GM18951 (cell line): ENCODE results near the gene CTIF.

Source experiments
- POLR2A ChIP-seq: IDR thresholded peaks from 4 replicates; pipeline ENCODE4 v1.6.1; 2011; ENCODE audit warnings: mild to moderate bottlenecking; ENCODE audit not compliant: insufficient read length, insufficient read depth; ENCODE audit errors: extremely low read depth
- in situ Hi-C: fragments of 300-500 bp; cut with MboI; formaldehyde crosslinking; loops from one replicate; pipeline ENCODE4 v1.12.0; 2022; ENCODE audit warnings: low sequenced_read_pairs, mixed read lengths, inconsistent platforms; ENCODE audit not compliant: unreplicated experiment

CTIF gene

DNA sequence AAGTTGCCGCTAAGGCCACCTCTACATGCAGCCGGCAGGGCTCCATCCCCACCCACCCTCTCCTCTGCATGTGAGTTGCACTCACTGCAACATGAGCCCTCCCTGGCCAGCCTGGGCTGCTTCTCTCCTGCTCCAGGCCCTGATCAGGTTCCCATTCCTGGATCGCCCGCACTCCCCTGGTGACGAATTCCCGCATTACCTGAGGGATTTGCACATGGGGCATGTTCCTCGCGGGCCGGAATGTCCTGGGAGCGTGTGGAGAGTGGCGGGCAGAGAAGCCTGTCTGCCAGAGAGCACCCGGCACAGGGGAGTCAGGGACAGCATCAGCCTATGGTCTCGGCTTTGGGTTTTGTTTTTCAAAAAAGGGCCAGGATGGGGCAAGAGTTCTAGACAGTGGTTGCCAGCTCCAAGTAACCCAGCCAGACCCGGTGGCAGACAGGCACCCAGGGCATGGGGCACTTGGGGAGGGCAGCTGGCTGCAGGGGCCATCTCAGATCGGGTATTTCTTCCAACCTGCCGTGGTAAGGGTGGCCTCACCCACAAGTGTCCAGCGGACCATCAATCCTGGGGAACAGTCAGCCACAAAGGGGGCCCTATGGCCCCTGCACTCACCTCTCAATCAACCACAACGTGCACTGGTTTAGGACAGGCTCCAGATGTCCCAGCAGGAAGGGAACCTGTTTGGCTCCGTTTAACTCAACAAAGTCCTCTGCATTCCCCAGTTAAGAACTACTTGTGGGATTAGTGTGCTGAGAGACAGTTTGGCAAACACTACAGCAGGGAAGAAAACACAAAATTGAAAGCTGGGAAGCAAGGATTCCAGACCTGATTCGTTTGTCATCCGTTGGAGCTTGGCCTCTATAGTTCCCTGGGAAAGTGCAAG lies 224.2 kb downstream of the CTIF start:
- no peak for TF ChIP-seq POLR2A

DNA sequence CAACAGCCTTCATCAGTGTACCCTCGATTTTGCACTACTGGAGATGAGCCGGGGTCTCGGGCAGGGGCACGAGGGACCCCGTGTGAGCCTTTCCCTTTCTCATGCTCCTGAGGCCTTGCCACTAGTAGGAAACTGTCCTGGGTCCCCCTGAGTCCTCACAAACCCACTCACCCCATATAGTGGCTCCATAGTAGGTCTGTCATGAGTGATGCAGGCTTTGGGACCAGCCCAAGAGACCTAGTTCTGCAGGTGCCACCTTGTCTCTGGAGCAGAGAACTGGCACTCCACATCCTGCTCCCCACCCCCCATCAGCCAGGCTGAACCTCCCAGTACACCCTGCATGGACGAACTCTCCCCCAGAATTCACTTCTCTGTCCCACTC lies 224.9 kb downstream of the CTIF start:
- in situ Hi-C loops, result no loop called here
- TF ChIP-seq POLR2A, result no peak

More for the DNA sequence above, 224.2 kb downstream of the CTIF start:
- in situ Hi-C loops, result no loop called here

DNA sequence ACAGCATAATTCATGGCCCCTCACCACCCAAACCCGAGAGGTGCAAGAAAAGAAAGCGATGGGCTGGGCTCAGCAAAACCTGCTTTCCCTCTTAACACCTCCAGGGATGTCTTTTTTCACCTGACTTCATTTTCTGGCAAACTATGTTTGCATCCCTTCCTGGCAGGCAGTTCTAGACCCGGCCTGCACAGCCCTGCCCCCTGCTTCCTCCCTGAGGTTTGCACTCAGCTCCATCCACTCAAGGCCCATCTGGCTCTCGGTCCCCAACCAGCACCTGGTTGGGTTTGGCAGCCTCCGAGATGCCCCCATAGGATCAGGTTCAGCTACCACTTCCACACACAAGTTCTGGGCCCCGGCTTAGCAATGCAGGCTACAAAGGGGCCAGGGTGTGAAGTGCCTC lies 226.2 kb downstream of the CTIF start:
- in situ Hi-C loops, result no loop called here
- no peak for TF ChIP-seq POLR2A

DNA sequence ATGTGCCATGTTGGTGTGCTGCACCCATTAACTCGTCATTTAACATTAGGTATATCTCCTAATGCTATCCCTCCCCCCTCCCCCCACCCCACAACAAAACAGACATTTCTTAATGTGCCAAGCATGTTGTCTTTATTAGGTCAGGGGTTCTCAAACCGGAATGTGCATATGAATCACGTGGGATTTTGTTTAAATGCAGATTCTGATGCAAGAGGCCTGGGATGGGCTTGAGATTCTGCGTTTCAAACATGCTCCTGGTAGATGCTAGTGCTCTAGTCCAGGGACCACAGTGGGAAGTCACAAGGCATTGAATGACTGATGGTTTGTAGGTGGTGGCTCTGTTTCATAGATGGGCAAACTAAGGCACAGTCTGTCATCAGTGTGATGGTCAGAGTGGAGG lies 227.2 kb downstream of the CTIF start:
- TF ChIP-seq POLR2A, result no peak
- in situ Hi-C loops, result no loop called here

DNA sequence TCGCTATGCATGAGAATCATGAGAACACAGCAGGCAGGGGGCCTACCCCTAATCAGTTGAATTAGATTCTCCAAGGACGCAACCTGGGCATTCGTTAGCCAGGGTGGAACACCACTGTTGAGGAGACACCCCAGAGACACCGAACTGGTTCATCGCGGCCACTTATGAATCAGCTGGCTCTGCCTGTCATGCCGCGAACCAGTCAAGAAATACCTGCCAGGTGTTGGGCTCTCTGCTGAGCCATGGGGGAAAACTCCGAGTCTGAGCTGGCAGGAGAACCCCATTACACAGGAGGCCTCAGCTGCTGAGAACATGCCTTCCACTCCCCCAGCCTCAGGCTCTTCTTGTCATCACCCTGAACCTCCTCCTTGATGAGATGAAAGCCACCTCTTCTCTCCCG lies 227.7 kb downstream of the CTIF start:
- in situ Hi-C loops, result no loop called here

DNA sequence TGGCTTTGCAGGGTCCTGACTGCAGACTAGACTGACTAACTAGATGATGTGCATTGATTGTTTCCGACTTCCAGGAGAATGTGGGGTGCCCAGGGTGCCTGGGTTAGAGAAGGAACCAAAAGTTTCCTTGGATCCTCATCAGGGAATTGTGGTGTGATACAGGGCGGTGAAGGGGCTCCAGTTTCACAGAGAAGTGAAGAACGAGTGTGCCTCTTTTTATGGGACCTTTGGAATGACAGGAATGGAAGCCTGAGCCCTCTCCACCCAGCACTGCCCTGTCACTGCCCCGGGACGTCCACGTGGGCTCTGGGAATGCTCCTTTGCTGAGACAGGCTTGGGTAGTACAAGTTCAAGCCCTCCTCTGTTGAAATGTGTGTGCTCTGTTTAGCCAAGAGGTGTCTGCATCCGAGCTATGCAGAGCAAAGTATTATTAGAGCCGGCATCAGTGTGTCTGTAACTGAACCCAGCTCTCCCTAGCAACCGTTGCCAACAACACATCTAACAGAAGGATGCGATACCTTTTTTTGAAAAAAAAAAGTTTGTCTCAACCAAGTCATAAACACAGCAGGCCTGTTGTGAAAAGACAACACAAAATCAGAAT lies 228.4 kb downstream of the CTIF start:
- TF ChIP-seq POLR2A, result no peak
- in situ Hi-C loops, result no loop called here

More for the DNA sequence above, 227.7 kb downstream of the CTIF start:
- no peak for TF ChIP-seq POLR2A

DNA sequence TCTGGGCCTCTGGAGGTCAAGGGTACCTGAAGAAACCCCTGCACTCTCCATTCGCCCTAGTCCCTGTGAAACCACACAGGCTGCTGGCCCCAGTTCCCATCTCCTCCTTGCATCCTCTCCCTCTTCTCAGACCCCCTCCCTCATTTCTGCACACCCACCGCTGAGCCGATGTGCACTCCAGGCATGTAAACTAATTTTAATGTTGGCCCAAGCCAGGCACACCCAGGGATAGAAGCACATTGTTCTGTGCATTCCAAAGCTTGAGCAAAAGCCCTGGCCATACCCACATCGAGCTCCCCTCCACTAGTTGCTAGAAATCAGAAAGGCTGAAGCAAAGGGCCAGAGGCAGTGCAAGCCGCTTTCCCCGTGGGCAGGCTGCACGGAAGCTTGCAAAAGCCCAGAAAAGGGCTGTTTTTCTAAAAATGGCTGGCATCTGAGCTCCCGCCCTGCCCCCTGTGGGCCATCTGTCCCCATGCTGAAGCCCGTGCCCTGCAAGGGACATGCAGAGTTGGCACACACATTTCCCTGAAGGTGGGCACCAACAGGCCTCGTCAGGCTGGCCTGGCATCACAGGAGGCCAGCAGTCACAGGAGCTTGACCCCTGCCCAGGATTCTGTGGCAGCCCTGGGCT lies 230.3 kb downstream of the CTIF start:
- TF ChIP-seq POLR2A, result no peak
- in situ Hi-C loops, result no loop called here

DNA sequence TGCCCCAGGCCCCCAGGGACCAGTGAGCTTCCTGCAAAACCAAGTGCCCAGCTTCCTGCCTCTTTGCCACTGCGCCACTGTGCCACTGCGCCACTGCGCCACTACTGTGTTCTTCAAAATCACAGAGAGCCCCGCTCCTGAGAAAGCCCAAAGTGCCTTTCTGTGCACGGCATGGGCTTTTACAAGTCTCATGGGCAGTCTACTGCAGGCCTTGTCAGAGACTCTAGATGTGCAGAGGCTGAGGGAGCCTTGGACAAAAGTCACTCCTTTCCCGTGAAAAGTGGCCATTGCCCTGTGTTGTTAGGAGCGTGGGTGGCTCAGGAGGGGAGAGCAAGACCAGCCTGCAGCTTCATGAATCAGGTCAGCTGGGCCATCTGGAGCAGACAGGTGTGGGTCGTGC lies 231.4 kb downstream of the CTIF start:
- in situ Hi-C loops, result no loop called here
- TF ChIP-seq POLR2A, result no peak

DNA sequence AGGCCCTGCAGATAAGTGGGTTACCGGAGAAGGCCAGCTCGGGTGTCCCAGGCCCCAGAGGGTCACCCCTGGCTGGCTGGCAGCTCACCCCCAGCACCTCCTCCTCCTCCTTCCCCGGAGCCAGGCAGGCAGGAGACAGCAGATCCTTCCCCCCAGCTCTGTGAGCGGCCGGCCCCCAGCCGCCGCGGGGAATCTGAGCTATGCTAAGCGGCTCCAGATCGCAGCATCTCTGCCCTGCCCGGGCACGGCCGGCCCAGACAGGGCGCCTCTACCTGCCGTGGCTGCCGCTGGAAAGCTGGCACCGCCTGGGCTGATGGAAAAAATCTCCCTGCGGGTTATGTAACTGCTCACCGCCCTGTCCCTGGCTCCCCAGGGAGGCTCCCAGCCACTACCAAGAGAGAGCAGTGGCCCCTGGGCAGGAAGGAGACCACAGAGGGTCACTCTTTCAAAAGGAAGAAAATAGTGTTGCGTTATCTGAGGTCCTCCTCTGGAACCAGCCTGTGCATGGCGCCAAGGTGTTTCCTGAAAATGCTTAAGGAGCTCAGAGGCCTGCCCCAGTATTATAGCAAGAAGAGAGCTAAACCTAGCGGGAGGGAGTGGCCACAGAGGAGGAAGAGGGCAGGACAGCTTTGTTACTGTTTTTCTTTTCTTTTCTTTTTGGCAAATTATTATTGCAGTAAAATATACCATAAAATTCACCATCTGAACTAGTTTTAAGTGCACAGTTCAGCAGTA lies 233.0 kb downstream of the CTIF start:
- TF ChIP-seq POLR2A, result no peak
- in situ Hi-C loops, result no loop called here

DNA sequence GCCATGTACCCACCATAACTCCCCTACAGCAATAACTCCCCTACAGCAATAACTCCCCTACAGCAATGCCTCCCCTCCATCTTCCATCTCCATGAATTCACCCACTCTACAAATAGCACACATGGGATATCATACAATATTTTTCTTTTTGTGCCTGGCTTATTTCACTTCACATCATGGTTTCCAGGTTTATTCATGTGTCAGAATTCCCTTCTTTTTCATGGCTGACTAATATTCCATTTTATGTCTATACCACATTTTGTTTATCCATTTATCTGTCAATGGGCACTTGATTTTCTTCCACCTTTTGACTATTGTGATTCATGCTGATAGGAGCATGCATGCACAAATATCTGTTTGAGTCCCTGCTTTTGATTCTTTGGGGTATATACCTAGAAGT lies 233.6 kb downstream of the CTIF start:
- in situ Hi-C loops, result no loop called here
- TF ChIP-seq POLR2A, result no peak

DNA sequence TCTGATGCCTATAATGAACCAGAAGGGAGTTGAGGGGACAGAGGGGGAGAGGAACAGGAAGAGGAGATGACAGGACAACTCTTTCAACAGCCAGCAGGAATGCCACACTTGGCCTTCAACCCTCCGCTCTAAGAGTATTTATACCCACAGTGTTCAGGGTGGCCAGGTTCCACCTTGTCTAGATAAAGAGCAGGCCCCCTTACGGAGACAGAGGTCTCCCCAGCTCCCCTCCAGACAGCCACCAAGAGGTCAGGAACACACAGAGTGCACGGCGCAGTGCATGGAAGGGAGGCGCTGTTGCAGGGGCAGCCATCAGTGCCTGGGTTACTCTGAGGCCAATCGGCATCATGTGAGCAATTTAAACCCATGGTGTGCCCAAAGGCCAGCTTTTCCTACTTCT lies 235.0 kb downstream of the CTIF start:
- in situ Hi-C loops, result no loop called here

DNA sequence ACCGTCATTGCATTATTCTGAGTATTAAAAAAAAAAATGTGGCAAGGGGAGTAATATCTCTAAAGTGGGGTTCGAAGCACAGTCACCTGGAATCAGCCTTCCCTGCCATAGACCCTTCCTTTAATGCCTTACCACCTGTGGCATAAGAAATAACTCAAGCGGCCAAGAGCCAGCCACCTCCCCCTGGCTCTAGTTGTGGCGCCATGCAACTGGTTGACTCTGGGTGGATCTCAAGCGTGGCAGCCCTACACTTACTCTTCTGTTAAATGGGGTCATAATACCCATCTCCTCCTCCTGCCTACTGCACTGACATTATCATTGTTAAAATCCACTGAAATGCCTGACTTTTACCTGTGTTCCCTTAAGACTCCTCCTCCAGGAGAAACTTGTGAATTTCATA lies 236.1 kb downstream of the CTIF start:
- TF ChIP-seq POLR2A, result no peak
- in situ Hi-C loops, result no loop called here

More for the DNA sequence above, 235.0 kb downstream of the CTIF start:
- TF ChIP-seq POLR2A, result no peak
